Neuronal stem cell (in vitro differentiated cells): ENCODE measurements around the gene ELOVL6.
A peak's percentile ranks its signal among the peaks of the same experiment; 100 is the strongest.

Source experiments
- DNase-seq: peaks from one replicate; pipeline ENCODE4 v3.0.0-alpha.2; 2013; ENCODE audit warnings: low spot score
- H2AFZ ChIP-seq: one replicate; pipeline ENCODE4 v1.6.1; 2013; ENCODE audit warnings: mild to moderate bottlenecking, low read length, inconsistent platforms
- H2AK5ac ChIP-seq: 2 replicates; pipeline ENCODE4 v1.6.1; 2013; ENCODE audit warnings: low read depth, mild to moderate bottlenecking, inconsistent platforms, low read length, moderate library complexity, mixed read lengths
- H2BK120ac ChIP-seq: 2 replicates; pipeline ENCODE4 v1.6.1; 2013; ENCODE audit warnings: low read depth, mild to moderate bottlenecking, inconsistent platforms, low read length, moderate library complexity, mixed read lengths
- H2BK12ac ChIP-seq: one replicate; pipeline ENCODE4 v1.6.1; 2013; ENCODE audit warnings: low read length, inconsistent platforms
- H2BK15ac ChIP-seq: 2 replicates; pipeline ENCODE4 v1.6.1; 2013; ENCODE audit warnings: mild to moderate bottlenecking, low read length, inconsistent platforms, mixed read lengths
- H2BK5ac ChIP-seq: one replicate; pipeline ENCODE4 v1.6.1; 2013; ENCODE audit warnings: inconsistent platforms, mild to moderate bottlenecking, low read length, moderate library complexity
- H3K14ac ChIP-seq: one replicate; pipeline ENCODE4 v1.6.1; 2013; ENCODE audit warnings: low read length, inconsistent platforms
- H3K18ac ChIP-seq: 2 replicates; pipeline ENCODE4 v1.6.1; 2013; ENCODE audit warnings: low read length, inconsistent platforms
- H3K23ac ChIP-seq: 2 replicates; pipeline ENCODE4 v1.6.1; 2013; ENCODE audit warnings: low read depth, mild to moderate bottlenecking, mixed read lengths, low read length, inconsistent platforms; ENCODE audit not compliant: poor library complexity
- H3K27ac ChIP-seq: replicated peaks from 3 replicates; pipeline ENCODE4 v1.5.1; 2013; ENCODE audit warnings: low read length, inconsistent platforms
- H3K27me3 ChIP-seq, 3 experiments: 2 replicates each; pipeline ENCODE4 v1.6.1; 2013; ENCODE audit warnings: low read length in 3 of 3, mild to moderate bottlenecking in 2 of 3, inconsistent platforms in 1 of 3, low read depth in 1 of 3, mixed read lengths in 1 of 3, moderate library complexity in 1 of 3; ENCODE audit not compliant: control insufficient read depth in 3 of 3, insufficient read depth in 3 of 3
- H3K36me3 ChIP-seq, 2 donors: replicated peaks in 1 of 2; 2 replicates each; pipeline ENCODE4 v1.6.1; 2013; ENCODE audit warnings: low read length in 2 of 2; ENCODE audit not compliant: control insufficient read depth in 2 of 2, insufficient read depth in 2 of 2
- H3K4ac ChIP-seq: 2 replicates; pipeline ENCODE4 v1.6.1; 2013; ENCODE audit warnings: inconsistent platforms, mild to moderate bottlenecking, low read length, moderate library complexity
- H3K4me1 ChIP-seq, 2 donors: 1 replicate in 1 of 2; 2 replicates in 1 of 2; pipeline ENCODE4 v1.6.1; 2013; ENCODE audit warnings: low read length in 2 of 2, low read depth in 1 of 2; ENCODE audit not compliant: control insufficient read depth in 2 of 2, insufficient read depth in 1 of 2
- H3K4me2 ChIP-seq: one replicate; pipeline ENCODE4 v1.6.1; 2013; ENCODE audit warnings: mild to moderate bottlenecking, low read length, inconsistent platforms; ENCODE audit not compliant: insufficient read depth, poor library complexity, severe bottlenecking
- H3K4me3 ChIP-seq, 2 donors: 2 replicates each; pipeline ENCODE4 v1.5.1; 2013; ENCODE audit warnings: low read length in 2 of 2, mild to moderate bottlenecking in 2 of 2, inconsistent platforms in 1 of 2, moderate library complexity in 1 of 2
- H3K79me1 ChIP-seq: one replicate; pipeline ENCODE4 v1.6.1; 2013; ENCODE audit warnings: low read depth, mild to moderate bottlenecking, inconsistent platforms, low read length, moderate library complexity
- H3K9ac ChIP-seq: one replicate; pipeline ENCODE4 v1.6.1; 2013; ENCODE audit warnings: mild to moderate bottlenecking, low read depth, low read length, inconsistent platforms; ENCODE audit not compliant: poor library complexity
- H3K9me3 ChIP-seq, 2 donors: replicated peaks in 1 of 2; 2 replicates each; pipeline versions ENCODE3 to v1.6.1; 2013; ENCODE audit warnings: low read length in 2 of 2, mild to moderate bottlenecking in 2 of 2, inconsistent platforms in 1 of 2, low read depth in 1 of 2, mixed read lengths in 1 of 2, moderate library complexity in 1 of 2; ENCODE audit not compliant: control insufficient read depth in 2 of 2, insufficient read depth in 1 of 2
- H4K8ac ChIP-seq: one replicate; pipeline ENCODE4 v1.6.1; 2013; ENCODE audit warnings: low read depth, mild to moderate bottlenecking, inconsistent platforms, low read length, moderate library complexity
- H4K91ac ChIP-seq: one replicate; pipeline ENCODE4 v1.6.1; 2013; ENCODE audit warnings: low read length, low read depth, mild to moderate bottlenecking, inconsistent platforms; ENCODE audit not compliant: poor library complexity
- WGBS, 2 donors: extraction: QIAGEN DNeasy Blood & Tissue Kit; methylation state at CpG; one replicate each; pipeline ENCODE4 v1.1.7; 2013; ENCODE audit warnings: missing lambda C conversion rate in 2 of 2, mixed read lengths in 1 of 2; ENCODE audit not compliant: insufficient read length in 2 of 2, insufficient replicate concordance in 1 of 2; ENCODE audit errors: extremely low coverage in 2 of 2; 5-methylcytosine and 5-hydroxymethylcytosine counted together

ELOVL6 gene

DNA sequence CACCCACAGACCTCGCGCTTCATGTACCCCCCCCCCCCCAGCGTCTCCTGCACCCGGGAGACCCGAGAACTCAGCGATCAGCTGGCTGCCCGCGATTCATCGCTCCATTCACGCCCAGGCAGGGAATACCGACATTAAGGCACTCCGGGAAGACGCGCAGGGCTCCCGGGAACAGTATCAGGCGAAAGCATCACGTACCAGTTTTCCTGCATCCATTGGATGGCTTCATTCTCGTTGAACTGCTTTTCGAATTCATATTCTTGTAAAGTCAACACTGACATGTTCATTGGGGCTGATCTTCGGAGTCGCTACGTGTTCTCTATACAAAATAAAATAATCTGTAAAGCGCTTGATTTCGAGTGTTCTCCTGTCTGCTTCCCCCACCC, 373 bp downstream of the ELOVL6 start:
- no peak overlapping the region for H2BK120ac ChIP-seq
- no peak for DNase-seq
- no CpG with 5 or more reads among the region's 24 CpGs for WGBS, 2 donors

GRCh38 chr4:110197529-110198042, 829 bp downstream of the ELOVL6 start:
- Histone ChIP-seq H3K27me3 (no peaks in the 10 kb centered on the region), H3K4me3 (peak overlapping the region; percentile 78 to 91), H3K79me1 (no peaks in the 10 kb centered on the region), H4K8ac (no peak overlapping the region), H3K4ac (no peak overlapping the region), H3K18ac (peak overlapping the region; percentile 81), H4K91ac (no peak overlapping the region), H2BK12ac (no peak overlapping the region), H2BK5ac (peak overlapping the region; percentile 39), H3K4me1 (peaks cover 6 to 37% of the 10 kb centered on the region in 2 donors), H3K14ac (no peak overlapping the region), H3K36me3 (peaks cover 0 to 27% of the 10 kb centered on the region in 2 donors), H2AK5ac (no peak overlapping the region), H2BK15ac (no peak overlapping the region), H2AFZ (peak overlapping the region; percentile 58), H3K27ac (peak overlapping the region; percentile 96), H3K4me2 (peak overlapping the region; percentile 69), H3K9me3 (no peaks in the 10 kb centered on the region), H3K9ac (peak overlapping the region; percentile 94), H3K23ac (no peak overlapping the region), H2BK120ac (no peak overlapping the region)
- no peak for DNase-seq
- WGBS, 2 donors: no CpG with 5 or more reads among the region's 26 CpGs

More for the DNA sequence above, 373 bp downstream of the ELOVL6 start:
- H3K27me3 ChIP-seq: no peaks in the 10 kb centered on the region
- peak overlapping the region; percentile 81 for H3K18ac ChIP-seq
- no peak overlapping the region for H2AK5ac ChIP-seq
- peak overlapping the region; percentile 74 for H3K4me2 ChIP-seq
- peaks cover 0 to 22% of the 10 kb centered on the region in 2 donors for H3K36me3 ChIP-seq
- no peak overlapping the region for H3K4ac ChIP-seq
- no peaks in the 10 kb centered on the region for H3K79me1 ChIP-seq
- peak overlapping the region; percentile 96 for H3K27ac ChIP-seq
- H2BK12ac ChIP-seq: no peak overlapping the region
- no peak overlapping the region for H2BK5ac ChIP-seq
- H3K4me3 ChIP-seq: peak overlapping the region; percentile 78 to 91
- H3K4me1 ChIP-seq: peaks cover 6 to 32% of the 10 kb centered on the region in 2 donors
- H2BK15ac ChIP-seq: no peak overlapping the region
- H4K8ac ChIP-seq: no peak overlapping the region
- peak overlapping the region; percentile 85 for H3K9ac ChIP-seq
- no peak overlapping the region for H3K14ac ChIP-seq
- no peaks in the 10 kb centered on the region for H3K9me3 ChIP-seq
- peak overlapping the region; percentile 58 for H2AFZ ChIP-seq
- H3K23ac ChIP-seq: no peak overlapping the region
- no peak overlapping the region for H4K91ac ChIP-seq

DNA sequence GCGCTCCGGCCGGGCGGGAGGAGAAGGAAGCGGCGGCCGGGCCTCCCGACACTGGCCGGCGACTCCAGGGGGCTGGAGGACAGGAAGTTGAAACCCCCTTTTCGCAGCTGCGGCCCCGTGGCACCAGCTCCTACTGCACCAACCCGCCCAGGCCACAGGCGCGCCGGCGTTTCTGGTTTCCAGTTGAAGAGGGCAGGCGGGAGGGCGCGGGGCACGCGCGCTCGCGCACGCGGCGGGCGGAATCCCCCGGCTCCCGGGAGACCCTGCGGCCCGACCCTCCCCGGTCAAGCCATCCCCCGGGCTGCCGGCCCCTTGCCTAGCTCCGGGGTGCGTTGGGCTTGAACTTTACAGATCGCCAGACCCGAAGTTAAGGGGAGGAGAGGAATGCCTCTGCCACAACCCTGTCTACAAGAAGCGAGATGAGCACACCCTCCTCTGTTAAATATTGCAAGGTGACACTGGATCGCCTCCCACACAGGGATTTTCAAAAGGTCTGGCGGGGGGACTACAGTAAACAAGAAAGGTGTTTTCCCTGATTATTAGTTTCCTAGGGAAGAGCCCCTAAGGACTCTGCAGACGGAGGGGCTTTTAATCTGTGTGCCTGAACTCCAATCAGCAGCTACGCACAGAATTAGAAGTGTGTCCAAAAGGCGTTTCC, 1.4 kb downstream of the ELOVL6 start:
- Histone ChIP-seq H4K8ac (no peak overlapping the region), H4K91ac (peak overlapping the region; percentile 24), H3K27ac (peak overlapping the region; percentile 96), H2AFZ (peak overlapping the region; percentile 58), H3K4me2 (peak overlapping the region; percentile 69), H3K27me3 (no peaks in the 10 kb centered on the region), H2BK15ac (peak overlapping the region; percentile 84), H3K9me3 (no peaks in the 10 kb centered on the region), H3K4me1 (peaks cover 6 to 37% of the 10 kb centered on the region in 2 donors), H3K4ac (no peak overlapping the region), H3K79me1 (no peaks in the 10 kb centered on the region), H2BK120ac (peak overlapping the region; percentile 94), H3K4me3 (peak overlapping the region; percentile 78 to 91), H3K14ac (peak overlapping the region; percentile 66), H3K23ac (peak overlapping the region; percentile 70), H2BK5ac (peak overlapping the region; percentile 95), H2BK12ac (no peak overlapping the region), H3K36me3 (peaks cover 0 to 33% of the 10 kb centered on the region in 2 donors), H3K18ac (peak overlapping the region; percentile 97), H2AK5ac (peak overlapping the region; percentile 82), H3K9ac (peak overlapping the region; percentile 85)
- WGBS, 2 donors: no CpG with 5 or more reads among the region's 47 CpGs
- no peak for DNase-seq

DNA sequence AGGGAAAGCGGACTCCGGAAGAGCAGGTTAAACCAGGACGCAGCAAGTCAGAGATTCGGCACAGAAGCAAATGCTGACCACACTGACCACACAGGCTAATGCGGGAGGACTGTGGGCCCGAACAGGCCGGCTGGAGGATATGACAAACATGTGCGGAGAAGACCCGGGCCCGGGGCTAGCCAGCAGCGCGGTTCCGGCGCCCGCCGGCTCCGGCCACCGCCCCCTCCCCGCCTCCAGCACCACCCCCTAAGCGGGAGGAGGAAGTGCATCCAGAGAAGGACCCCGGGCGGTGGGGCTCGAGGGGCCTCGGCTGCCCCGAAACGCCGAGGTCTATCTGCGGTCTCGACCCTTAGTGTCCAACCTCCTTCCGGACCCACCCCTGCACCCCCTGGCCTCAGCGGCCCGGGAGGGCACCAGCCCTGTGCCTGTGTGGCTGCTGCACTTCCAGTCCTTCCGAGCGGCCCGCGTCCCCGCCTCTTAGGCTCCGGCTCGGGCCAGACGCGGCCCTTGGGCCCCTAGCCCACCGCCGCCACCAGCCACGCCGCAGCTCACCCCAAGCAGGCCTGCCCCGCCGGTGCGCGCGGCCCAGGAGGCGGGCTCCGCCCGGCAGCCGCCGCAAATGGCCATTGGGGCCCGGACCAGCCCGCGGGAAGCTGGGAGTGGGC, 2.1 kb downstream of the ELOVL6 start:
- H3K4me1 ChIP-seq: peaks cover 4 to 34% of the 10 kb centered on the region in 2 donors
- no peaks in the 10 kb centered on the region for H3K9me3 ChIP-seq
- no peaks in the 10 kb centered on the region for H3K27me3 ChIP-seq
- H3K14ac ChIP-seq: peak overlapping the region; percentile 66
- H3K4ac ChIP-seq: no peak overlapping the region
- peak overlapping the region; percentile 69 for H3K4me2 ChIP-seq
- peak overlapping the region; percentile 70 for H3K23ac ChIP-seq
- peak overlapping the region; percentile 31 for H2AFZ ChIP-seq
- H3K27ac ChIP-seq: peak overlapping the region; percentile 96
- H2BK15ac ChIP-seq: peak overlapping the region; percentile 84
- WGBS, 2 donors: no CpG with 5 or more reads among the region's 58 CpGs
- H3K4me3 ChIP-seq: peak overlapping the region; percentile 78 to 91
- peak; percentile 56 for DNase-seq
- H2BK5ac ChIP-seq: peak overlapping the region; percentile 95
- H2BK12ac ChIP-seq: no peak overlapping the region
- H2BK120ac ChIP-seq: peak overlapping the region; percentile 94
- peak overlapping the region; percentile 88 for H3K9ac ChIP-seq
- peaks cover 0 to 40% of the 10 kb centered on the region in 2 donors for H3K36me3 ChIP-seq
- H4K91ac ChIP-seq: peak overlapping the region; percentile 24
- H2AK5ac ChIP-seq: peak overlapping the region; percentile 82
- H3K18ac ChIP-seq: peak overlapping the region; percentile 97
- H4K8ac ChIP-seq: no peak overlapping the region
- H3K79me1 ChIP-seq: no peaks in the 10 kb centered on the region
